MM.1S (cell line): ENCODE measurements around the gene TMEM187.

Experiments
- DNase-seq: peaks from one replicate; pipeline ENCODE4 v3.0.0-alpha.2; 2015
- H2AFZ ChIP-seq: fragments of 300-600 bp; sonication (generic); 2 replicates; pipeline ENCODE4 v1.6.0; 2016; ENCODE audit warnings: antibody characterized with exemption, low read length
- H3F3A ChIP-seq: fragments of 300-600 bp; sonication (generic); 2 replicates; pipeline ENCODE4 v1.6.1; 2016; ENCODE audit warnings: mild to moderate bottlenecking, antibody characterized with exemption, low read length, moderate library complexity, mixed read lengths; ENCODE audit not compliant: insufficient read depth
- H3K27ac ChIP-seq: fragments of 300-600 bp; sonication (generic); 2 replicates; pipeline ENCODE4 v1.5.1; 2016; ENCODE audit warnings: mild to moderate bottlenecking, low read length
- H3K27me3 ChIP-seq: fragments of 300-600 bp; sonication (generic); replicated peaks from 2 replicates; pipeline ENCODE4 v1.6.0; 2016; ENCODE audit warnings: low read length; ENCODE audit not compliant: insufficient read depth
- H3K36me3 ChIP-seq: fragments of 300-600 bp; sonication (generic); replicated peaks from 2 replicates; pipeline ENCODE4 v1.6.1; 2016; ENCODE audit warnings: mild to moderate bottlenecking, low read length, mixed read lengths; ENCODE audit not compliant: insufficient read depth
- H3K4me1 ChIP-seq: fragments of 300-600 bp; sonication (generic); 2 replicates; pipeline ENCODE4 v1.6.1; 2016; ENCODE audit warnings: low read length, mixed read lengths
- H3K4me2 ChIP-seq: fragments of 300-600 bp; sonication (generic); 2 replicates; pipeline ENCODE4 v1.6.0; 2016; ENCODE audit warnings: low read depth, low read length
- H3K4me3 ChIP-seq: fragments of 300-600 bp; sonication (generic); 2 replicates; pipeline ENCODE4 v1.5.1; 2016; ENCODE audit warnings: low read length, mixed read lengths
- H3K79me2 ChIP-seq: fragments of 300-600 bp; sonication (generic); 2 replicates; pipeline ENCODE4 v1.6.1; 2016; ENCODE audit warnings: mixed run types, low read length, mixed read lengths
- H3K9ac ChIP-seq: fragments of 300-600 bp; sonication (generic); 2 replicates; pipeline ENCODE4 v1.6.1; 2016; ENCODE audit warnings: low read length, mixed read lengths
- H3K9me2 ChIP-seq: fragments of 300-600 bp; sonication (generic); replicated peaks from 2 replicates; pipeline ENCODE4 v1.6.1; 2016; ENCODE audit warnings: mild to moderate bottlenecking, low read length, mixed read lengths; ENCODE audit not compliant: insufficient read depth
- H3K9me3 ChIP-seq: fragments of 300-600 bp; sonication (generic); replicated peaks from 2 replicates; pipeline ENCODE4 v1.6.1; 2016; ENCODE audit warnings: mild to moderate bottlenecking, low read length, mixed read lengths; ENCODE audit not compliant: insufficient read depth
- H4K20me1 ChIP-seq: fragments of 300-600 bp; sonication (generic); 2 replicates; pipeline ENCODE4 v1.6.1; 2016; ENCODE audit warnings: mild to moderate bottlenecking, low read length, moderate library complexity, mixed read lengths; ENCODE audit not compliant: insufficient read depth
- EZH2 ChIP-seq: fragments of 300-600 bp; sonication (generic); optimal IDR thresholded peaks from 2 replicates; pipeline ENCODE3; 2017; ENCODE audit warnings: low read depth, mild to moderate bottlenecking, antibody characterized with exemption, low read length, mixed read lengths
- EZH2phosphoT487 ChIP-seq: fragments of 300-600 bp; sonication (generic); IDR thresholded peaks from 2 replicates; pipeline ENCODE4 v1.6.1; 2018; ENCODE audit warnings: antibody characterized with exemption, low read length
- TF ChIP-seq, protein P1 (sequence below): fragments of 300-600 bp; sonication (generic); IDR thresholded peaks from 2 replicates; pipeline ENCODE4 v1.5.1; 2016; ENCODE audit warnings: antibody characterized with exemption, low read length, mixed read lengths

The TMEM187 gene

GRCh38 chrX:153988493-153988892, 15.9 kb downstream of the TMEM187 start:
- Histone ChIP-seq H3K4me1 (peaks cover 14% of the 10 kb centered on the region), H3K4me2 (no peak overlapping the region), H4K20me1 (no peaks in the 10 kb centered on the region), H3K79me2 (no peaks in the 10 kb centered on the region), H3K9ac (no peak overlapping the region), H3K27me3 (no peaks in the 10 kb centered on the region), H3K9me3 (no peaks in the 10 kb centered on the region), H3K4me3 (no peak overlapping the region), H3K9me2 (no peaks in the 10 kb centered on the region), H2AFZ (no peak overlapping the region), H3F3A (peaks cover 7% of the 10 kb centered on the region; the same call in 1 of the 2 replicates), H3K36me3 (no peaks in the 10 kb centered on the region), H3K27ac (no peak overlapping the region)
- TF ChIP-seq, protein P1, sequence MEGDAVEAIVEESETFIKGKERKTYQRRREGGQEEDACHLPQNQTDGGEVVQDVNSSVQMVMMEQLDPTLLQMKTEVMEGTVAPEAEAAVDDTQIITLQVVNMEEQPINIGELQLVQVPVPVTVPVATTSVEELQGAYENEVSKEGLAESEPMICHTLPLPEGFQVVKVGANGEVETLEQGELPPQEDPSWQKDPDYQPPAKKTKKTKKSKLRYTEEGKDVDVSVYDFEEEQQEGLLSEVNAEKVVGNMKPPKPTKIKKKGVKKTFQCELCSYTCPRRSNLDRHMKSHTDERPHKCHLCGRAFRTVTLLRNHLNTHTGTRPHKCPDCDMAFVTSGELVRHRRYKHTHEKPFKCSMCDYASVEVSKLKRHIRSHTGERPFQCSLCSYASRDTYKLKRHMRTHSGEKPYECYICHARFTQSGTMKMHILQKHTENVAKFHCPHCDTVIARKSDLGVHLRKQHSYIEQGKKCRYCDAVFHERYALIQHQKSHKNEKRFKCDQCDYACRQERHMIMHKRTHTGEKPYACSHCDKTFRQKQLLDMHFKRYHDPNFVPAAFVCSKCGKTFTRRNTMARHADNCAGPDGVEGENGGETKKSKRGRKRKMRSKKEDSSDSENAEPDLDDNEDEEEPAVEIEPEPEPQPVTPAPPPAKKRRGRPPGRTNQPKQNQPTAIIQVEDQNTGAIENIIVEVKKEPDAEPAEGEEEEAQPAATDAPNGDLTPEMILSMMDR, result no peak
- TF ChIP-seq EZH2 (no peak), EZH2phosphoT487 (no peak)
- no peak for DNase-seq

DNA sequence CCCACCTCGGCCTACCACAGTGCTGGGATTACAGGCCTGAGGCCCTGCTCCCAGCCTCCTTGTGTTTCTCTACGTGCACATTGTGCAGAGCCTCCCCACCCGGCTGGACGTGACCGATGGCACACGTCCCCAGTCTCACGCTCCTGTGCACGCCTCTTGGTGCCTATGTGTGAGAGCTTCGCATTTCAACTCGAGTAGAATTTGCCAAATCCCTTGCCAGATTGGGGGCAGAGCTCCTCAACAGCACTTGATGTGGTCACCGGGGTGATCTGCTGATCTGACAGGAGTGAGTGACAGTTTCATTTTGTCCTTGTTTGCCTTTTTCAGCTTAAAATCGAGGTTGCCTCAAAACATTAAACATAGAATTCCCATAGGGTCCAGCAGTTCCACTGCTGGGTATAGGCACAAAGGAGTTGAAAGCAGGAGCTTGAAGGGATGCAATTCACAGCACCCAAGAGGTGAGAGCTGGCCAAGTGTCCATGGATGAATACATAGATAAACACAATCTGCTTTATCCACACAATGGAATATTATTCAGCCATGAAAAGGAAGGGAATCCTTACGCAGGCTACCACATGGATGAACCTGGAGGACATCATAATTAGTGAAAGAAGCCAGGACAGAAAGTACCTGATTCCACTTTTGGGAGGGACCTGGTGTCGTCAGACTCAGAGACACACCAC, 17.6 kb downstream of the TMEM187 start:
- peaks cover 3% of the 10 kb centered on the region; the same call in 1 of the 2 replicates for H3F3A ChIP-seq
- no peak for DNase-seq

DNA sequence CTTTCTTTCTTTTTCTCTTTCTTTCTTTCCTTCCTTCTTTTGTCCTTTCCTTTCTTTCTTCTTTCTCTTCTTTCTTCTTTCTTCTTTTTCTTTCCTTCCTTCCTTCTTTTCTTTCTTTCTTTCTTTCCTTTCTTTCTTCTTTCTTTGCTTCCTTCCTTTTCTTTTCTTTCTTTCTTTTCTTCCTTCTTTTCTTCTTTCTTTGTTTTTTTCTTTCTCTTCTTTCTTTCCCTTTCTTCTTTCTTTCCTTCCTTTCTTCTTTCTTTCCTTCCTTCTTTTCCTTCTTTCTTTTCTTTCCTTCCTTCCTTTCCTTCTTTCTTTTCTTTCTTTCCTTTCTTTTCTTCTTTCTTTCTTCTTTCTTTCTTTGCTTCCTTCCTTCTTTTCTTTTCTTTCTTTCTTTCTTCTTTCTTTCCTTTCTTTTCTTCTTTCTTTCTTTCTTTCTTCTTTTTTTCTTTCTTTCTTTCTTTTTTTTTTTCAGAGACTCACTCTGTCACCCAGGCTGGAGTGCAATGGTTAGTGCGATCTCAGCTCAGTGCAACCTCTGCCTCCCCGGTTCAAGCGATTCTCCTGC, 18.5 kb downstream of the TMEM187 start:
- Histone ChIP-seq H3K4me3 (no peak overlapping the region), H3K9ac (no peak overlapping the region), H3K27me3 (no peaks in the 10 kb centered on the region), H2AFZ (no peak overlapping the region), H3K79me2 (no peaks in the 10 kb centered on the region), H3K9me3 (no peaks in the 10 kb centered on the region), H4K20me1 (no peaks in the 10 kb centered on the region), H3K4me1 (no peaks in the 10 kb centered on the region), H3K27ac (no peak overlapping the region), H3K9me2 (no peaks in the 10 kb centered on the region), H3F3A (no peaks in the 10 kb centered on the region), H3K4me2 (no peak overlapping the region), H3K36me3 (no peaks in the 10 kb centered on the region)
- DNase-seq, result no peak
- no peak for TF ChIP-seq EZH2
- TF ChIP-seq, protein P1, result no peak

More for the DNA sequence above, 17.6 kb downstream of the TMEM187 start:
- Histone ChIP-seq H3K4me3 (no peak overlapping the region), H3K36me3 (no peaks in the 10 kb centered on the region), H3K9me3 (no peaks in the 10 kb centered on the region), H3K9me2 (no peaks in the 10 kb centered on the region), H3K4me1 (peaks cover 4% of the 10 kb centered on the region), H4K20me1 (no peaks in the 10 kb centered on the region), H3K9ac (no peak overlapping the region), H3K79me2 (no peaks in the 10 kb centered on the region), H3K27me3 (no peaks in the 10 kb centered on the region), H2AFZ (no peak overlapping the region), H3K4me2 (no peak overlapping the region), H3K27ac (no peak overlapping the region)
- no peak for TF ChIP-seq EZH2
- TF ChIP-seq, protein P1, result no peak
- no peak for TF ChIP-seq EZH2phosphoT487
